SK-N-SH treated with all-trans-retinoic acid at 6 μM for 48 hours (cell line): Measurements from ENCODE around the gene AXIN1.

Experiments
- ATAC-seq: fragments of 200-7000 bp; cut with Tn5 transposase; 3 replicates; pipeline ENCODE4 v1.9.1; 2020; ENCODE audit warnings: mild to moderate bottlenecking, moderate library complexity
- ARNTL ChIP-seq: fragments of 450-650 bp; formaldehyde crosslinking; IDR thresholded peaks from 2 replicates; pipeline ENCODE4 v1.5.0; 2020; ENCODE audit warnings: low read depth, mild to moderate bottlenecking, moderate library complexity, borderline replicate concordance
- BACH2 ChIP-seq: fragments of 250-450 bp; sonication (Bioruptor Pico); IDR thresholded peaks from 2 replicates; pipeline ENCODE4 v1.9.0; 2021; ENCODE audit warnings: mild to moderate bottlenecking, borderline replicate concordance
- ESRRG ChIP-seq: fragments of 250-450 bp; sonication (Bioruptor Pico); IDR thresholded peaks from 2 replicates; pipeline ENCODE4 v1.6.1; 2021; ENCODE audit warnings: mild to moderate bottlenecking
- GLIS3 ChIP-seq: fragments of 250-450 bp; sonication (Bioruptor Pico); IDR thresholded peaks from 2 replicates; pipeline ENCODE4 v1.5.0; 2020; ENCODE audit warnings: mild to moderate bottlenecking, moderate library complexity
- ISL1 ChIP-seq: fragments of 250-450 bp; sonication (Bioruptor Pico); IDR thresholded peaks from 2 replicates; pipeline ENCODE4 v2.1.2; 2022; ENCODE audit warnings: mild to moderate bottlenecking, moderate library complexity
- OSR1 ChIP-seq: fragments of 250-450 bp; sonication (Bioruptor Pico); IDR thresholded peaks from 2 replicates; pipeline ENCODE4 v1.8.0; 2022; ENCODE audit warnings: moderate library complexity, mild to moderate bottlenecking, inconsistent platforms
- PATZ1 ChIP-seq: fragments of 250-450 bp; sonication (Bioruptor Pico); IDR thresholded peaks from 2 replicates; pipeline ENCODE4 v1.8.0; 2020; ENCODE audit warnings: mild to moderate bottlenecking, moderate library complexity, borderline replicate concordance
- POU6F1 ChIP-seq: fragments of 250-450 bp; sonication (Bioruptor Pico); IDR thresholded peaks from 2 replicates; pipeline ENCODE4 v1.8.0; 2021; ENCODE audit warnings: low read depth, mild to moderate bottlenecking, moderate library complexity, borderline replicate concordance
- PPARA ChIP-seq: fragments of 250-450 bp; sonication (Bioruptor Pico); IDR thresholded peaks from 2 replicates; pipeline ENCODE4 v1.5.0; 2020; ENCODE audit warnings: mild to moderate bottlenecking, borderline replicate concordance
- RARB ChIP-seq: fragments of 250-450 bp; sonication (Bioruptor Pico); IDR thresholded peaks from 2 replicates; pipeline ENCODE4 v1.8.0; 2021; ENCODE audit warnings: mild to moderate bottlenecking, moderate library complexity
- SNAI2 ChIP-seq: fragments of 250-450 bp; sonication (Bioruptor Pico); IDR thresholded peaks from 2 replicates; pipeline ENCODE4 v1.5.0; 2020; ENCODE audit warnings: mild to moderate bottlenecking, moderate library complexity
- TCF4 ChIP-seq: fragments of 250-450 bp; sonication (Bioruptor Pico); IDR thresholded peaks from 2 replicates; pipeline ENCODE4 v1.8.0; 2021; ENCODE audit warnings: mild to moderate bottlenecking, moderate library complexity, borderline replicate concordance
- TOX ChIP-seq: fragments of 250-450 bp; sonication (Bioruptor Pico); IDR thresholded peaks from 2 replicates; pipeline ENCODE4 v1.8.0; 2021; ENCODE audit warnings: mild to moderate bottlenecking, moderate library complexity, borderline replicate concordance
- TSHZ2 ChIP-seq: fragments of 250-450 bp; sonication (Bioruptor Pico); IDR thresholded peaks from 2 replicates; pipeline ENCODE4 v1.5.0; 2020; ENCODE audit warnings: mild to moderate bottlenecking, moderate library complexity
- ZC3H10 ChIP-seq: fragments of 250-450 bp; sonication (Bioruptor Pico); IDR thresholded peaks from 2 replicates; pipeline ENCODE4 v1.5.1; 2021; ENCODE audit warnings: mild to moderate bottlenecking, moderate library complexity
- ZFP30 ChIP-seq: fragments of 450-650 bp; formaldehyde crosslinking; IDR thresholded peaks from 2 replicates; pipeline ENCODE4 v1.5.0; 2022; ENCODE audit warnings: mild to moderate bottlenecking, moderate library complexity
- ZNF565 ChIP-seq: fragments of 450-650 bp; formaldehyde crosslinking; conservative IDR thresholded peaks from 2 replicates; pipeline ENCODE4 v1.5.0; 2020; ENCODE audit warnings: low read depth, mild to moderate bottlenecking, moderate library complexity
- ZNF70 ChIP-seq: fragments of 450-650 bp; formaldehyde crosslinking; IDR thresholded peaks from 2 replicates; pipeline ENCODE4 v1.5.0; 2020; ENCODE audit warnings: mild to moderate bottlenecking, moderate library complexity
- ZNF8 ChIP-seq: fragments of 450-650 bp; formaldehyde crosslinking; IDR thresholded peaks from 2 replicates; pipeline ENCODE4 v1.5.0; 2020; ENCODE audit warnings: mild to moderate bottlenecking, moderate library complexity
- TF ChIP-seq, protein P1 (sequence below): fragments of 250-450 bp; sonication (Bioruptor Pico); IDR thresholded peaks from 2 replicates; pipeline ENCODE4 v1.5.1; 2021; ENCODE audit warnings: mild to moderate bottlenecking, moderate library complexity
- TF ChIP-seq, protein P2 (sequence below): fragments of 250-450 bp; sonication (Bioruptor Pico); IDR thresholded peaks from 2 replicates; pipeline ENCODE4 v1.5.1; 2020; ENCODE audit warnings: low read depth, mild to moderate bottlenecking, moderate library complexity

AXIN1 gene

DNA sequence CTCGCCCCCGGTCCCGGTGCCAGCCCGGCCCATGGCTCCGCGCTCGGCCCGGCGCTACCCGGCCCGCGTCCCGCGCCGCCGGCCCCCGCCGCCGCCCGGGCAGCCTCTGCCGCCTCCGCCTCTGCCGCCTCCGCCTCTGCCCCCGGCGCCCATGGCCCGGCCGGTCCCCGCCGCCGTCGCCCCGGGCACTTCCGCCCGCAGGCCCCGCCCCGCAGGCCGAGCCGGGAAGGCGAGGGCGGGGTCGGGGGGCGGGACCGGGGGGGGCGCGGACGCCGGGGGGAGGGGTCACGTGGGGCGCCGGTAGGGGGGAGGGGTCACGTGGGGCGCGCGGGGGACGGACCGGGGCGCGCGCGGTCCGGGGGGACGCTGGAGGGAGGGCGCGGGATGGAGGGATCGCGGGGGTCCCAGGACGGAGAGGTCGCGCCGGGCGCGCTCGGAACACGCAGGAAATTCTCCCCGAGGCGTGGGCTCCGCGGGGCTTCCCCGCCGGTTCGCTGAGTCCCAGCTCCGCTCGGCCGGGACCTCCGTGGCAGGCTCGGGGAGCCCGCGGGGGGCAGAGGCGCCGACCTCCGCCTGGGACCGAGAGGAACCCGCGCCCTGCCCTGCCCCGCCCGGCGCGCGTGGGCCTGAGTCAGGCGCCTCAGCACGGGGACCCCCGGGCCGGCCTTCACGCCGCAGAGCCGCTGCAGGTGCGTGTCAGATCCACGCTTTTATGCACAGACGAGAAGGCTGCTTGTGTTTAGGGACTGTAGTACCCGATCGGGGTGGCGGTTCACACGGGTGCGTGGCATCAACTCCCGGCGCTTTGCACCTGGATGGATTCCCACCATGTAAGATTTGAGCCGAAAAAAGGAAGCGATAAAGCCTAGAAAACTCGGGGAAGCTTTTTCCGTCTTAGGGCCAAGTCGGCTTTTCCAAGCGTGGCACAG is 29.5 kb upstream of the AXIN1 start, which contains the start of gene PGAP6:
Gene PGAP6 (minus strand): TSS at position 190 of the 929 bp plus-strand sequence. CDS start 157 bp downstream, at position 33.
- TF ChIP-seq TCF4 (CRISPR knock-in tag) (no peak), ZNF565 (no peak), ZC3H10 (CRISPR knock-in tag) (no peak), ZNF70 (no peak), PATZ1 (no peak), TOX (CRISPR knock-in tag) (no peak), GLIS3 (CRISPR knock-in tag) (no peak), ESRRG (no peak), PPARA (no peak), RARB (CRISPR knock-in tag) (no peak), ZFP30 (CRISPR knock-in tag) (no peak), BACH2 (no peak)
- TF ChIP-seq, protein P1, sequence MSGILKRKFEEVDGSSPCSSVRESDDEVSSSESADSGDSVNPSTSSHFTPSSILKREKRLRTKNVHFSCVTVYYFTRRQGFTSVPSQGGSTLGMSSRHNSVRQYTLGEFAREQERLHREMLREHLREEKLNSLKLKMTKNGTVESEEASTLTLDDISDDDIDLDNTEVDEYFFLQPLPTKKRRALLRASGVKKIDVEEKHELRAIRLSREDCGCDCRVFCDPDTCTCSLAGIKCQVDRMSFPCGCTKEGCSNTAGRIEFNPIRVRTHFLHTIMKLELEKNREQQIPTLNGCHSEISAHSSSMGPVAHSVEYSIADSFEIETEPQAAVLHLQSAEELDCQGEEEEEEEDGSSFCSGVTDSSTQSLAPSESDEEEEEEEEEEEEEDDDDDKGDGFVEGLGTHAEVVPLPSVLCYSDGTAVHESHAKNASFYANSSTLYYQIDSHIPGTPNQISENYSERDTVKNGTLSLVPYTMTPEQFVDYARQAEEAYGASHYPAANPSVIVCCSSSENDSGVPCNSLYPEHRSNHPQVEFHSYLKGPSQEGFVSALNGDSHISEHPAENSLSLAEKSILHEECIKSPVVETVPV, result no peak
- peak; percentile 20 for ATAC-seq

GRCh38 chr16:381012-381788 is 28.7 kb upstream of the AXIN1 start:
- ATAC-seq, result peak; percentile 72
- no peak for TF ChIP-seq ZNF8
- TF ChIP-seq TOX (CRISPR knock-in tag), result no peak
- no peak for TF ChIP-seq ZNF565
- TF ChIP-seq PPARA, result no peak
- TF ChIP-seq SNAI2 (CRISPR knock-in tag), result no peak
- TF ChIP-seq TCF4 (CRISPR knock-in tag), result no peak
- TF ChIP-seq, protein P2, sequence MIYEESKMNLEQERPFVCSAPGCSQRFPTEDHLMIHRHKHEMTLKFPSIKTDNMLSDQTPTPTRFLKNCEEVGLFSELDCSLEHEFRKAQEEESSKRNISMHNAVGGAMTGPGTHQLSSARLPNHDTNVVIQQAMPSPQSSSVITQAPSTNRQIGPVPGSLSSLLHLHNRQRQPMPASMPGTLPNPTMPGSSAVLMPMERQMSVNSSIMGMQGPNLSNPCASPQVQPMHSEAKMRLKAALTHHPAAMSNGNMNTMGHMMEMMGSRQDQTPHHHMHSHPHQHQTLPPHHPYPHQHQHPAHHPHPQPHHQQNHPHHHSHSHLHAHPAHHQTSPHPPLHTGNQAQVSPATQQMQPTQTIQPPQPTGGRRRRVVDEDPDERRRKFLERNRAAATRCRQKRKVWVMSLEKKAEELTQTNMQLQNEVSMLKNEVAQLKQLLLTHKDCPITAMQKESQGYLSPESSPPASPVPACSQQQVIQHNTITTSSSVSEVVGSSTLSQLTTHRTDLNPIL (CRISPR knock-in tag), result no peak
- TF ChIP-seq ZC3H10 (CRISPR knock-in tag), result no peak
- TF ChIP-seq ZNF70, result no peak
- TF ChIP-seq ESRRG, result no peak
- no peak for TF ChIP-seq BACH2
- no peak for TF ChIP-seq OSR1 (CRISPR knock-in tag)
- TF ChIP-seq ARNTL (CRISPR knock-in tag), result no peak

DNA sequence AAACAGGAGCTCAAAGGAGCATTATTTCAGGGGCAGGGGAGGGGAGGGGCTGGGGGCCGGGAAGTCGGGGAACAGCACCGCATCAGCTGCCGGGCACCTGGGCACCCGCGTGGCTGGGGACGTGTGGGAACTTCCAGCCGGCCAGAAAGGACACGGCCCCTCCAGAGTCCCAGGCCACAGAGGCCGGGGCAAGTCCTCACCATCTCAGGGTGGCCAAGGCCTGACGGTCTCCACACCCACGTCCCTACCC is 28.2 kb upstream of the AXIN1 start:
- ATAC-seq, result peak; percentile 72
- TF ChIP-seq, protein P1, result no peak
- no peak for TF ChIP-seq PATZ1
- no peak for TF ChIP-seq ZNF70
- TF ChIP-seq POU6F1 (CRISPR knock-in tag), result no peak
- no peak for TF ChIP-seq ZNF8
- TF ChIP-seq ISL1 (CRISPR knock-in tag), result no peak
- TF ChIP-seq ZC3H10 (CRISPR knock-in tag), result no peak
- no peak for TF ChIP-seq ZNF565
- no peak for TF ChIP-seq TSHZ2 (CRISPR knock-in tag)
- no peak for TF ChIP-seq BACH2
- no peak for TF ChIP-seq GLIS3 (CRISPR knock-in tag)
- no peak for TF ChIP-seq RARB (CRISPR knock-in tag)
- TF ChIP-seq, all 23 proteins: peak for 0
